ENCODE data around the gene RTN4. TPM values are rescaled to one million over a fixed set of nuclear protein-coding genes. Genes with fewer than 3 reads are reported as not detected.

RTN4 gene
- total RNA-seq, 1 donor from 2014 or later, result 174 TPM

DNA sequence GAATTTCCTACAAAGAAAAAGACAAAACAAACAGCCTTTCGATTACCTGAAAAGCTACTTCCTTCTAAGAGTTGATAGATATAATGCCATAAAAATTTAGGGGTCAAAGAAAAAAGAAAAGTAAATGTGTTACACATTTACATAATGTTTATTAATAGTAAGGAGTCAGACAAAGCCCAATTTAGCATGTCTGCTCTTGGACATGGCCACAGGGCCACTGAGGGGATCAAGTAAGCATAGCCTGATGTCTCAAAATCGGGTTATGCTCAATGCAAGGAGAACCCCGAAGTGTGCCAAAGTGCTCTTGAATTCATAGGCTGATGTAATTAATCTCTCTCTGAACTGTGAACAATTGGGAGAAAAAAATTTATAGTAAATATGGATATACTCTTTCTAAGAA lies 61.6 kb downstream of the RTN4 start:
- H3K27ac ChIP-seq, result no peak overlapping the region
- intact Hi-C loops (cut with DNase I), result no loop called here
- H3K4me1 ChIP-seq, result peaks cover 72% of the 10 kb centered on the region
- no peak overlapping the region for H3K4me3 ChIP-seq
- H3K36me3 ChIP-seq, result peaks cover 0 to 17% of the 10 kb centered on the region in 2 donors
- H3K27me3 ChIP-seq, result no peaks in the 10 kb centered on the region
- no peak for DNase-seq (ENCODE audit: extremely low spot score in 2 of 2)
- no peak for TF ChIP-seq POLR2AphosphoS5 (IDR thresholded peaks at IDR 0.05; ENCODE audit: insufficient read depth in 1 of 2, low read depth in 1 of 2)
- no peak for TF ChIP-seq POLR2A (IDR thresholded peaks at IDR 0.05)
- TF ChIP-seq, protein P1, sequence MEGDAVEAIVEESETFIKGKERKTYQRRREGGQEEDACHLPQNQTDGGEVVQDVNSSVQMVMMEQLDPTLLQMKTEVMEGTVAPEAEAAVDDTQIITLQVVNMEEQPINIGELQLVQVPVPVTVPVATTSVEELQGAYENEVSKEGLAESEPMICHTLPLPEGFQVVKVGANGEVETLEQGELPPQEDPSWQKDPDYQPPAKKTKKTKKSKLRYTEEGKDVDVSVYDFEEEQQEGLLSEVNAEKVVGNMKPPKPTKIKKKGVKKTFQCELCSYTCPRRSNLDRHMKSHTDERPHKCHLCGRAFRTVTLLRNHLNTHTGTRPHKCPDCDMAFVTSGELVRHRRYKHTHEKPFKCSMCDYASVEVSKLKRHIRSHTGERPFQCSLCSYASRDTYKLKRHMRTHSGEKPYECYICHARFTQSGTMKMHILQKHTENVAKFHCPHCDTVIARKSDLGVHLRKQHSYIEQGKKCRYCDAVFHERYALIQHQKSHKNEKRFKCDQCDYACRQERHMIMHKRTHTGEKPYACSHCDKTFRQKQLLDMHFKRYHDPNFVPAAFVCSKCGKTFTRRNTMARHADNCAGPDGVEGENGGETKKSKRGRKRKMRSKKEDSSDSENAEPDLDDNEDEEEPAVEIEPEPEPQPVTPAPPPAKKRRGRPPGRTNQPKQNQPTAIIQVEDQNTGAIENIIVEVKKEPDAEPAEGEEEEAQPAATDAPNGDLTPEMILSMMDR (IDR thresholded peaks at IDR 0.05), result no peak
- no peaks in the 10 kb centered on the region for H3K9me3 ChIP-seq

DNA sequence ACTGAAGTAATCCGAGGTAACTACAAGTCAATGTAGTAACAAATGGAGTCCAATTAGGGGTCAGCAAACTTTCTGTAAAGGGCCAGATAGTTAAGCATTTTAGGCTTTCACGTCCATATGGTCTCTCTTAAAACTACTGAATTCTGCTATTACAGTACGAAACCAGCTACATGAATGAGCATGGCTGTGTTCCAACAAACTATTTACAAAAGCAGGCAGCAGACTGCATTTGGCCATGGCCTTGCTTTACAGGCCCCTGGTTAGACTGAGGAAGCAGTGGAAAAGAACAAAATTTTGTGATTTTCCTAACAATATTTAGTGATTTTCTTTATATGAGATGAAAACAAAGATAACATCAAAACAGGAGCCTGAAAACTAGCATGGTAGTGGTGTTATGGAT lies 64.0 kb downstream of the RTN4 start:
- H3K27ac ChIP-seq, result no peak overlapping the region
- no peak for DNase-seq (ENCODE audit: extremely low spot score in 2 of 2)
- peaks cover 71% of the 10 kb centered on the region for H3K4me1 ChIP-seq
- no peaks in the 10 kb centered on the region for H3K9me3 ChIP-seq
- H3K27me3 ChIP-seq, result no peaks in the 10 kb centered on the region
- TF ChIP-seq, protein P1 (IDR thresholded peaks at IDR 0.05), result no peak
- TF ChIP-seq POLR2A (IDR thresholded peaks at IDR 0.05) (no peak), POLR2AphosphoS5 (IDR thresholded peaks at IDR 0.05; ENCODE audit: insufficient read depth in 1 of 2, low read depth in 1 of 2) (no peak)
- H3K4me3 ChIP-seq, result no peak overlapping the region
- intact Hi-C loops (cut with DNase I), result no loop called here
- H3K36me3 ChIP-seq, result peaks cover 0 to 25% of the 10 kb centered on the region in 2 donors

DNA sequence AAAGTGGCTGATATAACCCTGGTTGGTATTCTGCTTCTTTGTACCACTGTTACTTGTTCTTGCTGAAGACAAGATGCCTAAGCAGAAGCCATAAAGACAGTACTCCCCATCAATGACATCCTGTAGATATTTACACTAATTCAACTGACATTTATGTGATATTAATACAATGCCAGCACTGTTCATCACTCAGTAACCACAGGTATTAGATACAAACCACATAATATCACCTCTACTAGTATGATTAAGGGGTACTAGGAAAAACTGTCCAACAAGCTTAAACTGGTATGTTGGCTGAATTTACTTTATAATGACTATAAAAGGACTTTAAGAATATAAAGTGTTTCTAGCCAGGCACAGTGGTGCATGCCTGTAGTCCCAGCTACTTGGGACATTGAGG lies 65.8 kb downstream of the RTN4 start:
- no peak for DNase-seq (ENCODE audit: extremely low spot score in 2 of 2)
- Histone ChIP-seq H3K9me3 (no peaks in the 10 kb centered on the region), H3K4me1 (peaks cover 80% of the 10 kb centered on the region), H3K27me3 (no peaks in the 10 kb centered on the region), H3K4me3 (no peak overlapping the region), H3K36me3 (peaks cover 0 to 25% of the 10 kb centered on the region in 2 donors), H3K27ac (no peak overlapping the region)
- intact Hi-C loops (cut with DNase I), result no loop called here
- TF ChIP-seq POLR2AphosphoS5 (IDR thresholded peaks at IDR 0.05; ENCODE audit: insufficient read depth in 1 of 2, low read depth in 1 of 2) (no peak), POLR2A (IDR thresholded peaks at IDR 0.05) (no peak)
- TF ChIP-seq, protein P1 (IDR thresholded peaks at IDR 0.05), result no peak

DNA sequence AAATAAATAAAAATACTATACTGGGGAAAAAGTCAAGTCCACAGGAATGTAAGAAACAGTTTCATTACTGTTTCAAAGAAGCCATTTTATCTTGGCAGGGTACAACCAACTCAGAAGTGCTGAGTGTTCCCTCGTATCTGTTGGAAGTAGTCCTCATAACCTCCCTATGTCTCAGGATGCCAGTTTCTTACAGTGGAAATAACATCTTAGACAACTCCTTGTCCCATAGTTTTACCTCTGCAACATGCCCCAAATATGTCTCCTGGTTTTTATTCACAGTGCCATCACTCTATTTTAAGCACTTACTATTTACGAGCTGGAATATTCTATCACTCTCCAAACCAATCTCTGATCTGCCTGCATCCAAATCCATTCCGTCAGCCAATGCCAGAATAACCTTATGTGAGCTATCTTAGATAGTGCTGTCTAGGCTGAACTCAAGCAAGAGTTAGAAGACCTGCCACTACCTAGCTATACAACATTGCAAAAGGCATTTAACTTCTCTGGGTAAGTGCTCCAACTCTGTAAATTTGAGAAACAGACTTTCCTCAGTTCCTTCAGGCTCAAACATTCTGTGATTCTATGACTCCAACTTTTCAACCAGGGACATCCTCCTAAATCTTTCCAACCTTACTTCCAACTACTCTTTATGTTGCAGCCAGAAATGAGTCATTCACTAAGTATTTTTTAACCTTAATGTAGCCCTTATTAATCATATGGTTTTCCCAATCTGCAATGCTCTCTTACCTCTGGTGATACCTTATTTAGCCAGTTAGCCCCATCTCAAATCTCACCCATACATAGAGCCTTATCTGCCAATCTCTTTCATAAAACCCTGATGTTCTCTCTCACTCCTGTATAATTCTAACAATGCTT lies 66.7 kb downstream of the RTN4 start:
- TF ChIP-seq POLR2A (IDR thresholded peaks at IDR 0.05) (no peak), POLR2AphosphoS5 (IDR thresholded peaks at IDR 0.05; ENCODE audit: insufficient read depth in 1 of 2, low read depth in 1 of 2) (no peak)
- TF ChIP-seq, protein P1 (IDR thresholded peaks at IDR 0.05), result no peak
- Histone ChIP-seq H3K9me3 (no peaks in the 10 kb centered on the region), H3K27me3 (no peaks in the 10 kb centered on the region), H3K4me3 (no peak overlapping the region), H3K36me3 (peaks cover 0 to 25% of the 10 kb centered on the region in 2 donors), H3K27ac (no peak overlapping the region), H3K4me1 (peaks cover 80% of the 10 kb centered on the region)
- DNase-seq (ENCODE audit: extremely low spot score in 2 of 2), result no peak
- intact Hi-C loops (cut with DNase I), result no loop called here

DNA sequence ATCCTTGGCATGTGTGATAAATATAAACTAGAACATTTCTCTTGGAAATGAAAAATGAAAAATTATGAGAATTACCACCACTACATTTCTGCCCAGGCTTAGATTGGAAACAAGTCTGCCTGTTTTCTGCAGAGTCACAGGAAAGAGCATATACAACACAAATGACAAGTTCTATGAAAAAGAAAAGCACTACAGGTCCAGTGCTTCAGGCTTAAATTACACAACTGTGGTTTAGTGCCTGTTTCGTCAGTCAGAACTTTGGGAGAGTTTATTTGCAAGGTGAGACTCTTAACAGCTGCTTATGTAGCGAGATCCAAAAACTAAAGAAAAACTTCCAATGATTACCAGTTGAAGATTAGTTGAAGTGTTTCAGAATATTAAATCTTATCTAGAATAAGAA lies 68.9 kb downstream of the RTN4 start:
- Histone ChIP-seq H3K4me3 (no peak overlapping the region), H3K9me3 (no peaks in the 10 kb centered on the region), H3K27me3 (no peaks in the 10 kb centered on the region), H3K36me3 (peaks cover 0 to 14% of the 10 kb centered on the region in 2 donors), H3K4me1 (peaks cover 95% of the 10 kb centered on the region), H3K27ac (no peak overlapping the region)
- intact Hi-C loops (cut with DNase I), result no loop called here
- TF ChIP-seq, protein P1 (IDR thresholded peaks at IDR 0.05), result no peak
- TF ChIP-seq POLR2A (IDR thresholded peaks at IDR 0.05) (no peak), POLR2AphosphoS5 (IDR thresholded peaks at IDR 0.05; ENCODE audit: insufficient read depth in 1 of 2, low read depth in 1 of 2) (no peak)
- DNase-seq (ENCODE audit: extremely low spot score in 2 of 2), result no peak
